PC-3 (cell line): ENCODE measurements around the gene CYP2S1. TPM values are rescaled to one million over a fixed set of nuclear protein-coding genes. Genes with fewer than 3 reads are reported as not detected.
A peak's percentile ranks its signal among the peaks of the same experiment; 100 is the strongest.
"Not testable (repeated sequence)": the region's sequence is repeated elsewhere in the genome, so short reads cannot be mapped to it uniquely, and the experiment has no call there.

Experiments
- ATAC-seq: fragments of 200-7000 bp; cut with Tn5 transposase; 2 replicates; pipeline ENCODE4 v1.9.1; 2020; ENCODE audit warnings: mild to moderate bottlenecking, moderate library complexity
- BruUV-seq: library from RNA; stranded (reverse); fragments of 400-500 nt; replicated peaks from 2 replicates; lab custom pipeline; 2021; lab: Mats Ljungman, UMichigan
- CTCF ChIA-PET: fragments of 300-600 bp; sonication (Branson Sonifier 250); formaldehyde crosslinking; loops from one replicate; lab custom pipeline; 2022; ENCODE audit warnings: antibody characterized with exemption; lab: Charles Lee
- POLR2A ChIA-PET: fragments of 300-600 bp; sonication (Branson Sonifier 250); formaldehyde crosslinking; loops from one replicate; lab custom pipeline; 2022; ENCODE audit warnings: antibody characterized with exemption; ENCODE audit not compliant: unreplicated experiment; lab: Charles Lee
- DNase-seq: peaks from one replicate; pipeline ENCODE4 v3.0.0-alpha.2; 2015
- H2AFZ ChIP-seq: fragments of 300-600 bp; sonication (generic); 2 replicates; pipeline ENCODE4 v1.6.0; 2016; ENCODE audit warnings: antibody characterized with exemption, low read length
- H3F3A ChIP-seq: fragments of 300-600 bp; sonication (generic); one replicate; pipeline ENCODE4 v1.6.0; 2017; ENCODE audit warnings: antibody characterized with exemption, low read length, control low read depth, mild to moderate bottlenecking; ENCODE audit not compliant: unreplicated experiment
- H3K27ac ChIP-seq: fragments of 300-600 bp; sonication (generic); 2 replicates; pipeline ENCODE4 v1.5.1; 2016; ENCODE audit warnings: mild to moderate bottlenecking, low read length
- H3K27me3 ChIP-seq: fragments of 300-600 bp; sonication (generic); 2 replicates; pipeline ENCODE4 v1.6.1; 2016; ENCODE audit warnings: low read length, mixed read lengths
- H3K36me3 ChIP-seq: fragments of 300-600 bp; sonication (generic); 2 replicates; pipeline ENCODE4 v1.6.1; 2016; ENCODE audit warnings: low read depth, mixed run types, low read length, mixed read lengths
- H3K4me1 ChIP-seq: fragments of 300-600 bp; sonication (generic); 2 replicates; pipeline ENCODE4 v1.5.1; 2016; ENCODE audit warnings: low read length; ENCODE audit not compliant: insufficient read depth
- H3K4me2 ChIP-seq: fragments of 300-600 bp; sonication (generic); 2 replicates; pipeline ENCODE4 v1.6.0; 2016; ENCODE audit warnings: low read length
- H3K4me3 ChIP-seq: fragments of 300-600 bp; sonication (generic); 2 replicates; pipeline ENCODE4 v1.5.1; 2016; ENCODE audit warnings: mild to moderate bottlenecking, low read length, mixed read lengths
- H3K79me2 ChIP-seq: fragments of 300-600 bp; sonication (generic); 2 replicates; pipeline ENCODE4 v1.6.1; 2017; ENCODE audit warnings: low read length, mixed read lengths
- H3K9ac ChIP-seq: fragments of 300-600 bp; sonication (generic); 2 replicates; pipeline ENCODE4 v1.6.0; 2016; ENCODE audit warnings: mild to moderate bottlenecking, low read length
- H3K9me2 ChIP-seq: fragments of 300-600 bp; sonication (generic); replicated peaks from 2 replicates; pipeline ENCODE4 v1.6.1; 2016; ENCODE audit warnings: mixed run types, low read length, mixed read lengths
- H3K9me3 ChIP-seq: fragments of 300-600 bp; sonication (generic); 2 replicates; pipeline ENCODE4 v1.6.1; 2016; ENCODE audit warnings: low read length, mixed read lengths
- H4K20me1 ChIP-seq: fragments of 300-600 bp; sonication (generic); 2 replicates; pipeline ENCODE4 v1.6.1; 2016; ENCODE audit warnings: low read length, mixed read lengths
- CTCF ChIP-seq: fragments of 300-600 bp; sonication (generic); conservative IDR thresholded peaks from 2 replicates; pipeline ENCODE4 v1.5.1; 2017; ENCODE audit warnings: antibody characterized with exemption, low read depth, mild to moderate bottlenecking, low read length
- EZH2 ChIP-seq: fragments of 300-600 bp; sonication (generic); IDR thresholded peaks from one replicate; pipeline ENCODE4 v1.6.1; 2017; ENCODE audit warnings: antibody characterized with exemption, mild to moderate bottlenecking, low read length; ENCODE audit not compliant: unreplicated experiment
- EZH2phosphoT487 ChIP-seq: fragments of 300-600 bp; sonication (generic); IDR thresholded peaks from 2 replicates; pipeline ENCODE4 v1.6.1; 2018; ENCODE audit warnings: mild to moderate bottlenecking, antibody characterized with exemption, low read length, borderline replicate concordance
- intact Hi-C: fragments of 100-400 bp; cut with micrococcal nuclease; formaldehyde crosslinking; loops from 2 replicates; pipeline ENCODE4 v1.9.0; 2023
- total RNA-seq: library from RNA; depleted of rRNA; stranded (reverse); fragments of >200 nt; gene quantifications from 2 replicates; pipeline ENCODE4 v1.2.3, GENCODE V29; 2014

CYP2S1 gene
- total RNA-seq, 1 experiment from 2014 or later, result 10.3 TPM

DNA sequence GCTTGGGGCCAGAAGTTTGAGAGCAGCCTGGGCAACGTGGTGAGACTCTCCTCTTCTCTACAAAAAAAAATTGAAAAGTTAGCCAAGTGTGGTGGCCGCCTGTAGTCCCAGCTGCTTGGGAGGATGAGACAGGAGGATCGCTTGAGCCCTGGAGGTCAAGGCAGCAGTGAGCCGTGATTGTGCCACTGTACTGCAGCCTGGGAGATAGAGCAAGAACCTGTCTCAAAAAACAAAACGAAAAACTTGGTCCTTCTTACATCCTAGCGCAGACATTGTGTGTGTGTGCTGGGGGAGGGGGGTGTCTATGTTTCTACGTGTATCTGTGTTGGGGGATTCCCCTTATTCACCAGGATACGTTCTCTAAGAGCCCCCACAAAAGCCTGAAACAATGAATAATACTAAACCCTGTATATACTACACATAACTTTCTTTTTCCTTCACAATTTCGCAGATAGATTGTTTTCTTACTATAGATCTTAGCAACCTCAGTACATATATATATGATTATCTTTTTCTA is 33.9 kb downstream of the CYP2S1 start:
- BruUV-seq, result no TSS peak
- intact Hi-C loops, result no loop called here
- peak overlapping the region; percentile 59 for H3K4me3 ChIP-seq
- peaks cover 42% of the 10 kb centered on the region for H3K4me1 ChIP-seq
- peak overlapping the region; percentile 97 for H3K27ac ChIP-seq
- H4K20me1 ChIP-seq, result no peaks in the 10 kb centered on the region
- CTCF ChIA-PET, result no interaction called here
- H3F3A ChIP-seq, result peaks cover 3% of the 10 kb centered on the region
- peak overlapping the region; percentile 81 for H3K4me2 ChIP-seq
- H3K9ac ChIP-seq, result peak overlapping the region; percentile 75
- no peaks in the 10 kb centered on the region for H3K27me3 ChIP-seq
- no peak for ATAC-seq
- H3K79me2 ChIP-seq, result peaks cover 43% of the 10 kb centered on the region
- no peak for TF ChIP-seq EZH2phosphoT487
- no peak for TF ChIP-seq EZH2
- no peak for TF ChIP-seq CTCF
- DNase-seq, result no peak
- no peaks in the 10 kb centered on the region for H3K9me3 ChIP-seq
- POLR2A ChIA-PET, result no interaction called here
- no peaks in the 10 kb centered on the region for H3K9me2 ChIP-seq
- H3K36me3 ChIP-seq, result peaks cover 14% of the 10 kb centered on the region; the same call in 1 of the 2 replicates
- no peak overlapping the region for H2AFZ ChIP-seq

DNA sequence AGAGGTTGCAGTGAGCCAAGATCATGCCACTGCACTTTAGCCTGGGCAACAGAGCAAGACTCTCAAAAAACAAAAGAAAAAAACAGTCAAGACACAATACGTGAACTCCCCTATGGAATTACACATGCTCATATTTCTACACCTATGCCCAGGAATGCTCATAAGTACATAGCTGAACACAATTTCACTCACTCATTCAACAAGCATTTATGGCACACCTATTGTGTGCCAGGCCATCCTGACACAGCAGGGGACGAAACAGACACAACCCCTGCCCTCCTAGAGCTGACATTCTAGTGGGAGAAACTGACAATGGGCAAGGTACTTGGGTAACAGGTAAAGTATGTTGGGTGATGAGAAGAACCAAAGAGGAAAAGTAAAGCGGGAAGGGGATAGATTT is 35.5 kb downstream of the CYP2S1 start:
- peaks cover 31% of the 10 kb centered on the region for H3K4me1 ChIP-seq
- intact Hi-C loops, result no loop called here
- no peaks in the 10 kb centered on the region for H3K9me2 ChIP-seq
- H3K27ac ChIP-seq, result no peak overlapping the region
- ATAC-seq (no peak), DNase-seq (no peak)
- H3F3A ChIP-seq, result peaks cover under 1% of the 10 kb centered on the region
- no peaks in the 10 kb centered on the region for H3K27me3 ChIP-seq
- H2AFZ ChIP-seq, result no peak overlapping the region
- H3K36me3 ChIP-seq, result peaks cover 17% of the 10 kb centered on the region
- TF ChIP-seq CTCF (no peak), EZH2 (no peak), EZH2phosphoT487 (no peak)
- no peaks in the 10 kb centered on the region for H4K20me1 ChIP-seq
- no peak overlapping the region for H3K4me3 ChIP-seq
- POLR2A ChIA-PET, result no interaction called here
- H3K79me2 ChIP-seq, result peaks cover 30% of the 10 kb centered on the region
- H3K4me2 ChIP-seq, result no peak overlapping the region
- H3K9ac ChIP-seq, result no peak overlapping the region
- no TSS peak for BruUV-seq
- CTCF ChIA-PET, result no interaction called here
- no peaks in the 10 kb centered on the region for H3K9me3 ChIP-seq

- H3F3A ChIP-seq, H3K27me3 ChIP-seq, H3K9me3 ChIP-seq, POLR2A ChIA-PET, H3K9me2 ChIP-seq, H3K9ac ChIP-seq, H3K27ac ChIP-seq, ATAC-seq, H4K20me1 ChIP-seq, H2AFZ ChIP-seq, H3K4me3 ChIP-seq, BruUV-seq, H3K4me2 ChIP-seq, intact Hi-C loops: not testable (repeated sequence)
- Histone ChIP-seq H3K36me3 (peaks cover 21% of the 10 kb centered on the region), H3K4me1 (peaks cover 23% of the 10 kb centered on the region), H3K79me2 (peaks cover 21% of the 10 kb centered on the region)
- peak; percentile 45 for DNase-seq
- CTCF ChIA-PET, result interaction anchor here (0.6 kb wide), 1 partner anchor 35 kb away, joined by 5 read pairs; the partner anchor contains the start of gene HNRNPUL1
These were observed 36.3 kb downstream of the CYP2S1 start for GRCh38 chr19:41229338-41229737.
